CD4-positive, alpha-beta memory T cell (primary cell): ENCODE measurements around the gene KLK4. TPM values are rescaled to one million over a fixed set of nuclear protein-coding genes. Genes with fewer than 3 reads are reported as not detected.

ENCODE experiments used
- CTCF ChIA-PET: fragments of 350-600 bp; sonication (Branson Sonifier 250); formaldehyde crosslinking; loops from one replicate; lab custom pipeline; 2021; ENCODE audit warnings: inconsistent platforms; ENCODE audit not compliant: partially characterized antibody; lab: Charles Lee
- POLR2A ChIA-PET: fragments of 350-600 bp; sonication (Branson Sonifier 250); formaldehyde crosslinking; loops from one replicate; lab custom pipeline; 2021; ENCODE audit not compliant: partially characterized antibody; lab: Charles Lee
- DNase-seq, 5 donors: peaks; one replicate each; pipeline versions ENCODE4 v3.0.0 to v3.0.0-alpha.2; 2020 to 2022; ENCODE audit warnings: mixed read lengths in 1 of 5
- H3K27ac ChIP-seq: one replicate; pipeline ENCODE4 v1.7.0; 2013; ENCODE audit warnings: low read depth, low read length
- H3K27me3 ChIP-seq: 2 replicates; pipeline ENCODE4 v1.7.0; 2013; ENCODE audit warnings: mild to moderate bottlenecking, low read length, moderate library complexity; ENCODE audit not compliant: insufficient read depth
- H3K36me3 ChIP-seq: 2 replicates; pipeline ENCODE4 v1.7.0; 2013; ENCODE audit warnings: mild to moderate bottlenecking, low read length, moderate library complexity; ENCODE audit not compliant: insufficient read depth
- H3K4me1 ChIP-seq: 2 replicates; pipeline ENCODE4 v1.7.0; 2013; ENCODE audit warnings: mild to moderate bottlenecking, low read length, moderate library complexity; ENCODE audit not compliant: insufficient read depth
- H3K4me3 ChIP-seq, 2 donors: one replicate each; pipeline ENCODE4 v1.7.0; 2013; ENCODE audit warnings: low read length in 2 of 2, mild to moderate bottlenecking in 1 of 2
- H3K9me3 ChIP-seq, 2 donors: one replicate each; pipeline ENCODE4 v1.7.0; 2013; ENCODE audit warnings: low read length in 2 of 2, control low read depth in 1 of 2; ENCODE audit not compliant: control insufficient read depth in 1 of 2
- H3K27ac Mint-ChIP-seq, 7 donors: one replicate each; pipeline ENCODE4 v1.8.0; 2020 to 2021; ENCODE audit warnings: mixed read lengths in 7 of 7, mild to moderate bottlenecking in 6 of 7, inconsistent platforms in 3 of 7, moderate library complexity in 3 of 7
- H3K27me3 Mint-ChIP-seq, 2 donors: one replicate each; pipeline ENCODE4 v1.8.0; 2020 to 2021; ENCODE audit warnings: mixed read lengths in 2 of 2
- H3K36me3 Mint-ChIP-seq, 2 donors: one replicate each; pipeline ENCODE4 v1.8.0; 2020 to 2021; ENCODE audit warnings: mixed read lengths in 2 of 2, inconsistent platforms in 1 of 2, mild to moderate bottlenecking in 1 of 2
- H3K4me1 Mint-ChIP-seq, 4 donors: one replicate each; pipeline ENCODE4 v1.8.0; 2020 to 2021; ENCODE audit warnings: mixed read lengths in 4 of 4, mild to moderate bottlenecking in 1 of 4
- H3K4me3 Mint-ChIP-seq, 8 donors: one replicate each; pipeline ENCODE4 v1.8.0; 2020 to 2021; ENCODE audit warnings: mixed read lengths in 8 of 8, mild to moderate bottlenecking in 7 of 8, moderate library complexity in 6 of 8, inconsistent platforms in 3 of 8
- H3K9me3 Mint-ChIP-seq, 8 donors: one replicate each; pipeline ENCODE4 v1.8.0; 2020 to 2021; ENCODE audit warnings: mixed read lengths in 8 of 8, mild to moderate bottlenecking in 5 of 8, inconsistent platforms in 3 of 8, moderate library complexity in 1 of 8
- intact Hi-C: fragments of 100-400 bp; cut with micrococcal nuclease; formaldehyde crosslinking; loops from one replicate; pipeline ENCODE4 v1.15.1; 2023
- polyA plus RNA-seq, 2 donors: library from polyadenylated mRNA; unstranded; fragments of 300-500 nt; fragmentation: Illumina TruSeq; gene quantifications; one replicate each; pipeline ENCODE4 v1.2.3, GENCODE V29; 2021
- total RNA-seq, 2 experiments: library from RNA; stranded (reverse); gene quantifications; one replicate each; pipeline ENCODE4 v1.2.3, GENCODE V29; 2021

KLK4 gene
- total and polyA plus RNA-seq, 4 experiments from 2014 or later = not detected

DNA sequence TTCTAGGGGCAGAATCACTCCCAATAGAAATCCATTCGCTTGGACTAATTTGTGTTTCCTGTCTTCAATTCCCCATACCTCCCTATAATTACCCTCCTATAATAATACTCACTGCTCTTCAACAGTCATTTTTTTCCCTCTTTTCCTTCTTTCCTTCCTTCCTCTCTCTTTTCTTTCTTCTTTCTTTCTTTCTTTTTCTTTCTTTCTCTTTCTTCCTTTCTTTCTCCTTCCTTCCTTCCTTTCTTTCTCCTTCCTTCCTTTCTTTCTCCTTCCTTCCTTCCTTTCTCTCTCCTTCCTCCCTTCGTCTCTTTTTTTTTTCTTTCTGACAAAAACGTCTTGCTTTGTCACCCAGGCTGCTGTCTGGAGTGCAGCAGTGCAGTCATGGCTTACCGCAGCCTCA lies 33.6 kb upstream of the KLK4 start:
- Mint-ChIP-seq H3K27ac (no peak overlapping the region), H3K4me1 (no peaks in the 10 kb centered on the region), H3K9me3 (peaks cover 0 to 18% (median 4%) of the 10 kb centered on the region in 8 donors), H3K27me3 (peaks cover 12 to 26% of the 10 kb centered on the region in 2 donors), H3K4me3 (no peak overlapping the region), H3K36me3 (no peaks in the 10 kb centered on the region)
- H3K27ac ChIP-seq = no peak overlapping the region
- H3K27me3 ChIP-seq = no peaks in the 10 kb centered on the region
- CTCF ChIA-PET = no interaction called here
- H3K9me3 ChIP-seq = no peaks in the 10 kb centered on the region
- H3K4me1 ChIP-seq = no peaks in the 10 kb centered on the region
- POLR2A ChIA-PET = no interaction called here
- H3K36me3 ChIP-seq = no peaks in the 10 kb centered on the region
- no peak for DNase-seq
- intact Hi-C loops = no loop called here
- H3K4me3 ChIP-seq = no peak overlapping the region

GRCh38 chr19:50943074-50943828 lies 32.1 kb upstream of the KLK4 start:
- no peak overlapping the region for H3K27ac Mint-ChIP-seq
- no peaks in the 10 kb centered on the region for H3K36me3 Mint-ChIP-seq
- Histone ChIP-seq H3K9me3 (no peaks in the 10 kb centered on the region), H3K36me3 (no peaks in the 10 kb centered on the region), H3K27ac (no peak overlapping the region), H3K4me1 (no peaks in the 10 kb centered on the region), H3K27me3 (no peaks in the 10 kb centered on the region), H3K4me3 (no peak overlapping the region)
- intact Hi-C loops = no loop called here
- no peak for DNase-seq
- ChIA-PET CTCF (no interaction called here), POLR2A (no interaction called here)
- peaks cover 0 to 18% (median 7%) of the 10 kb centered on the region in 8 donors for H3K9me3 Mint-ChIP-seq
- H3K27me3 Mint-ChIP-seq = peaks cover 9 to 21% of the 10 kb centered on the region in 2 donors
- H3K4me3 Mint-ChIP-seq = no peak overlapping the region
- no peaks in the 10 kb centered on the region for H3K4me1 Mint-ChIP-seq

GRCh38 chr19:50939596-50939995 lies 28.4 kb upstream of the KLK4 start:
- H3K27ac Mint-ChIP-seq = no peak overlapping the region
- no peak for DNase-seq
- intact Hi-C loops = no loop called here
- H3K9me3 ChIP-seq = no peaks in the 10 kb centered on the region
- no peak overlapping the region for H3K27ac ChIP-seq
- H3K27me3 Mint-ChIP-seq = peaks cover 11 to 26% of the 10 kb centered on the region in 2 donors
- H3K36me3 ChIP-seq = no peaks in the 10 kb centered on the region
- ChIA-PET POLR2A (no interaction called here), CTCF (no interaction called here)
- no peak overlapping the region for H3K4me3 ChIP-seq
- no peaks in the 10 kb centered on the region for H3K27me3 ChIP-seq
- H3K9me3 Mint-ChIP-seq = peaks cover 0 to 12% (median 5%) of the 10 kb centered on the region in 8 donors
- H3K36me3 Mint-ChIP-seq = no peaks in the 10 kb centered on the region
- H3K4me1 ChIP-seq = no peaks in the 10 kb centered on the region
- H3K4me3 Mint-ChIP-seq = no peak overlapping the region
- no peaks in the 10 kb centered on the region for H3K4me1 Mint-ChIP-seq

DNA sequence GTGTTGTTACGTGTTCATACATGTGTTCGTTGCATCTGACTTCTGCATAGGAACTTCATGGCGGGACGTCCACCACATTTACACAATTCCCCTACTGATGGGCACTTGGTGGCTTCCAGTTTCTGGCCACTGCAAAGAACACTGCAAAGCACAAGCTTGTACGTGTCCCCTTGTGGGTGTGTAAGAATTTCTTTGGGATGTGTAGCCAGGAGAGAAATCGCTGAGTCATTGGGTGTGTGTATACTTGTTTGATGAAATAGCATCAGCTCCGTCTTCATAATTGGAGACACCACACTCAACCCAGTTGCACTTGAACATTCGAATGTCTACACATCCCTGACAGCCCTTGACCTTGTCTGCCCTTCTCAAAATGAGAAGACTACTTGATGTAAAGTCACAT lies 22.4 kb upstream of the KLK4 start:
- intact Hi-C loops = no loop called here
- Histone ChIP-seq H3K27ac (no peak overlapping the region), H3K27me3 (no peaks in the 10 kb centered on the region), H3K36me3 (no peaks in the 10 kb centered on the region), H3K4me3 (no peak overlapping the region), H3K4me1 (no peaks in the 10 kb centered on the region), H3K9me3 (no peaks in the 10 kb centered on the region)
- no peaks in the 10 kb centered on the region for H3K36me3 Mint-ChIP-seq
- H3K4me3 Mint-ChIP-seq = no peak overlapping the region
- ChIA-PET POLR2A (no interaction called here), CTCF (interaction anchor here (2.9 kb wide), 1 partner anchor 10 kb away, joined by 23 read pairs; no protein-coding TSS in a partner anchor)
- no peaks in the 10 kb centered on the region for H3K9me3 Mint-ChIP-seq
- no peak for DNase-seq
- no peak overlapping the region for H3K27ac Mint-ChIP-seq
- peaks cover 18 to 24% of the 10 kb centered on the region in 2 donors for H3K27me3 Mint-ChIP-seq
- peaks cover 0 to 4% (median 3%) of the 10 kb centered on the region in 4 donors for H3K4me1 Mint-ChIP-seq

DNA sequence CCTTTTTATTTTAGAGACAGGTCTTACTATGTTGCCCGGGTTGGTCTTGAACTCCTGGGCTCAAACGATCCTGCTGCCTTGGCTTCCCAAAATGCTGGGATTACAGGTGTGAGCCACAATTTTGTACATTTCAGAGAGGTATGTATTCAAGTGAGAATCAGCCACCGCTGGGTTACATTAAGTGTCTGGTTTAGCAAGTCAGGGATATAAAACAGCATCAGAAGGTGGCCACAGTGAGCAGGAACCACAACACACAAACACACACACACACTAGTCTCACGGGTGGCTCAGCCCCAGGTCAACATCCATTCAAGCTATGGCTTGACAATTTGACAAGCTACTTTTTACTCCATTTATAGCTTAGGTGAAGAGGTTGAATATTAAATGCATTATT lies 21.5 kb upstream of the KLK4 start:
- Histone ChIP-seq H3K9me3 (no peaks in the 10 kb centered on the region), H3K27ac (no peak overlapping the region), H3K36me3 (no peaks in the 10 kb centered on the region), H3K4me1 (no peaks in the 10 kb centered on the region), H3K27me3 (no peaks in the 10 kb centered on the region), H3K4me3 (no peak overlapping the region)
- Mint-ChIP-seq H3K36me3 (no peaks in the 10 kb centered on the region), H3K4me3 (no peak overlapping the region), H3K27ac (peak overlapping the region in 1 of 7 donors; percentile 60), H3K9me3 (no peaks in the 10 kb centered on the region), H3K4me1 (peaks cover 0 to 4% (median 3%) of the 10 kb centered on the region in 4 donors), H3K27me3 (peaks cover 22 to 26% of the 10 kb centered on the region in 2 donors)
- ChIA-PET POLR2A (no interaction called here), CTCF (interaction anchor here (0.5 kb wide), 1 partner anchor 9 kb away, joined by 3 read pairs; no protein-coding TSS in a partner anchor)
- DNase-seq = no peak
- intact Hi-C loops = no loop called here

- H3K27me3 Mint-ChIP-seq = peaks cover 24 to 27% of the 10 kb centered on the region in 2 donors
- Histone ChIP-seq H3K4me1 (no peaks in the 10 kb centered on the region), H3K9me3 (no peaks in the 10 kb centered on the region), H3K4me3 (no peak overlapping the region), H3K27me3 (no peaks in the 10 kb centered on the region), H3K36me3 (no peaks in the 10 kb centered on the region), H3K27ac (no peak overlapping the region)
- intact Hi-C loops = no loop called here
- H3K27ac Mint-ChIP-seq = no peak overlapping the region
- ChIA-PET POLR2A (no interaction called here), CTCF (no interaction called here)
- no peaks in the 10 kb centered on the region for H3K36me3 Mint-ChIP-seq
- H3K4me1 Mint-ChIP-seq = peaks cover 0 to 4% (median 3%) of the 10 kb centered on the region in 4 donors
- no peaks in the 10 kb centered on the region for H3K9me3 Mint-ChIP-seq
- DNase-seq = no peak
- no peak overlapping the region for H3K4me3 Mint-ChIP-seq
Measured at GRCh38 chr19:50932018-50932689, 21.0 kb upstream of the KLK4 start.

- CTCF ChIA-PET = interaction anchor here (0.6 to 1.1 kb wide), 2 partner anchors 7 to 9 kb away, joined by 3 to 5 read pairs; no protein-coding TSS in a partner anchor
- no peaks in the 10 kb centered on the region for H3K4me1 ChIP-seq
- no peak overlapping the region for H3K27ac ChIP-seq
- no peak overlapping the region for H3K4me3 ChIP-seq
- no peak overlapping the region for H3K4me3 Mint-ChIP-seq
- no peaks in the 10 kb centered on the region for H3K9me3 ChIP-seq
- peaks cover 0 to 4% (median 3%) of the 10 kb centered on the region in 4 donors for H3K4me1 Mint-ChIP-seq
- intact Hi-C loops = no loop called here
- H3K9me3 Mint-ChIP-seq = no peaks in the 10 kb centered on the region
- H3K27ac Mint-ChIP-seq = no peak overlapping the region
- no peak for DNase-seq
- H3K27me3 ChIP-seq = no peaks in the 10 kb centered on the region
- H3K27me3 Mint-ChIP-seq = peaks cover 28 to 29% of the 10 kb centered on the region in 2 donors
- POLR2A ChIA-PET = no interaction called here
- H3K36me3 Mint-ChIP-seq = no peaks in the 10 kb centered on the region
- H3K36me3 ChIP-seq = no peaks in the 10 kb centered on the region
Measured at GRCh38 chr19:50931023-50931422, 19.8 kb upstream of the KLK4 start.
